ENCODE data around the gene ACTR3C.

GRCh38 chr7:150333659-150334058 lies 10.3 kb upstream of the ACTR3C start:
- TF ChIP-seq CTCF (IDR thresholded peaks at IDR 0.05) (no peak), POLR2AphosphoS5 (IDR thresholded peaks at IDR 0.05) (no peak)
